Right lobe of liver (tissue), 6 donors: Measurements from ENCODE around the gene RTP5. TPM values are rescaled to one million over a fixed set of nuclear protein-coding genes. Genes with fewer than 3 reads are reported as not detected.

Experiments
- ATAC-seq, 4 donors: fragments of 200-7000 bp; cut with Tn5 transposase; one replicate each; pipeline ENCODE4 v1.9.1; 2020; ENCODE audit warnings: mild to moderate bottlenecking in 4 of 4, moderate library complexity in 4 of 4
- DNase-seq, 3 donors: peaks; one replicate each; pipeline ENCODE4 v3.0.0-alpha.2; 2020
- H3K27ac ChIP-seq, 3 donors: fragments of 200-600 bp; one replicate each; pipeline ENCODE4 v1.8.0; 2022
- H3K27me3 ChIP-seq, 2 donors: fragments of 200-600 bp; one replicate each; pipeline ENCODE4 v1.8.0; 2022
- H3K36me3 ChIP-seq, 4 donors: fragments of 200-600 bp; sonication (generic) in 1 of 4; one replicate each; pipeline versions ENCODE4 v1.5.1 to v1.8.0; 2017 to 2022; ENCODE audit warnings: control low read depth in 1 of 4
- H3K4me1 ChIP-seq, 4 donors: fragments of 200-600 bp; sonication (generic) in 1 of 4; one replicate each; pipeline versions ENCODE4 v1.5.1 to v1.8.0; 2017 to 2022; ENCODE audit warnings: control low read depth in 1 of 4
- H3K4me3 ChIP-seq, 3 donors: fragments of 200-600 bp; one replicate each; pipeline ENCODE4 v1.8.0; 2022
- H3K9me3 ChIP-seq, 4 donors: fragments of 200-600 bp; sonication (generic) in 1 of 4; one replicate each; pipeline versions ENCODE4 v1.5.1 to v1.8.0; 2017 to 2022; ENCODE audit warnings: control low read depth in 1 of 4
- CTCF ChIP-seq, 4 donors: fragments of 200-600 bp in 3 of 4; fragments of 450-650 bp in 1 of 4; IDR thresholded peaks; one replicate each; pipeline versions ENCODE4 v1.5.1 to v1.8.0; 2016 to 2022; ENCODE audit warnings: antibody characterized with exemption in 4 of 4, mild to moderate bottlenecking in 2 of 4
- POLR2A ChIP-seq: fragments of 450-650 bp; IDR thresholded peaks from one replicate; pipeline ENCODE4 v1.6.1; 2017; ENCODE audit warnings: antibody characterized with exemption, mild to moderate bottlenecking
- WGBS: methylation state at CpG from one replicate; pipeline ENCODE4 v1.1.6; 2018; ENCODE audit warnings: low coverage, low lambda C conversion rate; ENCODE audit not compliant: insufficient coverage; ENCODE audit errors: missing lambda C conversion rate; 5-methylcytosine and 5-hydroxymethylcytosine counted together
- intact Hi-C, 2 donors: fragments of 100-400 bp; cut with DNase I; formaldehyde crosslinking; loops; one replicate each; pipeline versions ENCODE4 v1.11.2 to v1.14.1; 2022
- total RNA-seq, 6 experiments: library from RNA; depleted of rRNA in 2 of 6; stranded (reverse); fragments of >200 nt in 2 of 6; fragmentation: NEBNext Ultra II Directional in 3 of 6; extraction: Animal tissue kit (Norgen Biotek cat#: 25700) in 3 of 6; gene quantifications; one replicate each; pipeline versions ENCODE4 v1.1.0 to v1.2.4, GENCODE V29; 2016 to 2023
- donor health status: DM: no; HTN: yes; CAD: no.
- donor health status: DM: no; HTN: no; CAD: no.
- donor health status: DM: no; HTN: no; CAD: no.
- donor health status: DM: no; HTN: yes; CAD: no.
- donor health status: DM: no; HTN: yes; CAD: no.

The RTP5 gene
- total RNA-seq, 6 experiments from 2014 or later: not detected

DNA sequence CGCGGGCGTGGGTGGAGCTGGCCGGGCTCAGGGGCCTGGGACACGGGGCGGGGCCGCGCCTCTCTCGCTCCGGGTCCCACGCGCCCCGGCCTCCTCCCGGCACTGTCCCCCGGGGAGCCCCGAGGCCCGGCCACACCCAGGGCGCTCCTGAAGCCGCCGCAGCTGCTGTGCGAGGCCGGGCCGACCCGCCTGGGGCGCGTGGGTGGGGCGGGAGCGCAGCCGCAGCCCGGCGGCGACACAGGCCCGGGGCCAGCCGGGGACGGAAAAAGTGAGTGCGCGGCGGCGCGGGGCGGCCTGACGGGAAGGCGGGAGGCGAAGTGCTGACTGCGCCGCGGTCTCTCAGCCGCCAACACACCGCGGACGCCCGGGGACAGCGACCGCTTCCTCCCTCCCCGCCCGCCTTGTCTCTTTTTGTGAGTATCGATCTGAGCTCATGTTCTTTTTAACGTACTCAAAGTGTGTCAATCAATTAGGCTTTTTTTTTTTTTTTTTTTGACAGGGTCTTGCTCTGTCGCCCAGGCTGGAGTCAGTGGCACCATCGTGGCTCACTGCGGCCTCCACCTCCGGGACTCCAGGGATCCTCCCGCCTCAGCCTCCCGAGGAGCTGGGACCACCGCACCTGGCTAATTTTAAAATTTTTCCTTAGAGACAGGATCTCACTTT, 25.3 kb upstream of the RTP5 start:
- H3K27me3 ChIP-seq: no peaks in the 10 kb centered on the region
- peak overlapping the region in 1 of 3 donors; percentile 2 for H3K27ac ChIP-seq
- intact Hi-C loops: no loop called here
- peak overlapping the region in 2 of 3 donors; percentile 26 to 42 for H3K4me3 ChIP-seq
- DNase-seq (peak; percentile 73 to 83 (median 73)), ATAC-seq (peak; percentile 87 to 90 (median 89))
- peaks cover 0 to 6% (median 2%) of the 10 kb centered on the region in 4 donors for H3K4me1 ChIP-seq
- peak; percentile 40 for TF ChIP-seq POLR2A
- peak in 1 of 4 donors; percentile 25 for TF ChIP-seq CTCF (IDR thresholded peaks at IDR 0.05)
- no peaks in the 10 kb centered on the region for H3K9me3 ChIP-seq
- WGBS: 27% methylated on average over 5 of the region's 65 CpGs
- H3K36me3 ChIP-seq: no peaks in the 10 kb centered on the region

DNA sequence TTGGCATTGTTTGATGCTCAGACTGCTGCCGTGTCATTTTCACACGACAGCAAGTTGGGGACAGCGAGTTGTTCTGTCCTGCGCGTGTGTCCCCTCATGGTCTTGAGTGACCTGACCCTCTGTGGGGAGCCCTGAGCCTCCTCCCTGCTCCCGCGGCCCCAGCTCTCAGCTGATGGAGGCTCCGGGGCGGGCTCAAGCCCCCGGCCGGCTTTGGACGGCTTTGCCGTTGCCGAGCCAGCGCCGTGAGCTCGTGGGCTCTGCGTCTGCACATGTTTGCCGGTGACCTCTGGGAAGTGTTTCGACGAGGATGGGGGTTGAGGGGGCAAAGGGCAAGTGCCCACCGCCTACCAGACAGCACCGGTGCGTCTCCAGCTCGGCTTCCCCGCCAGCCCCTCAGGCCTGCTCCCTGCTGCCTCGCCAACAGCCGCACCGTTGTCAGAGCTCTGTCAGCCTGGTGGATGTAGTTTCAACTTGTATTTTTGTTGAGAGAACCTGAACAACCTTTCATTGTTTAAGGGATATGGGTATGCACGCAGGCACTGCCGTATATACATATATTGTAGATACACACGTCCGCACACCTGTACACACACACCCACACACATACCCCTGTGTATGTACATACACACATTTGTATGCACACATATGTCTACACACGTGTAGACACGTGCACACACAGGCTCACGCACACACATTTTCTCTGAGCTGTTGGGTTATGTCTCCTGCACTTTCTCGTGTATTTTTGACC, 24.5 kb upstream of the RTP5 start:
- Histone ChIP-seq H3K4me1 (peaks cover 0 to 6% (median 2%) of the 10 kb centered on the region in 4 donors), H3K27me3 (no peaks in the 10 kb centered on the region), H3K27ac (no peak overlapping the region), H3K4me3 (peak overlapping the region in 1 of 3 donors; percentile 42), H3K36me3 (no peaks in the 10 kb centered on the region), H3K9me3 (no peaks in the 10 kb centered on the region)
- intact Hi-C loops: no loop called here
- 78% methylated on average over 9 of the region's 37 CpGs for WGBS
- no peak for TF ChIP-seq POLR2A
- TF ChIP-seq CTCF (IDR thresholded peaks at IDR 0.05): no peak
- ATAC-seq (no peak), DNase-seq (no peak)

DNA sequence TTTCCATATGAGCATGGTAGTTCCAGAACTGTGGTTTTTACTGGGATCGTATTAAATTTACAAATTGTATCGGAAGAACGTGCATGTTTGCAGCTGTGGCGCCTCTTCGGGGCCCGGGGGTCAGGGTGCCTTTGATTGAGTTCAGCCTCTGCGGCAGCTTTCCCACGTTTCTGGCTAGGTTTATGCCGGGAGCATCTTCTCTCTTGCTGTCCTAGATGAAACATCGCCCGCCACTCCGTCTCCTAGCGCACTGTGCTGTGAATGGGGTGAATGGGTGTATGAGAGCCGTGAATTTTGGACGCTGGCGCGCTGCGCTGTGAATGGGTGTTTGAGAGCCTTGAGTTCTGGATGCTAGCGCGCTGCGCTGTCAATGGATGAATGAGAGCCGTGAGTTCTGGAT, 23.1 kb upstream of the RTP5 start:
- no peaks in the 10 kb centered on the region for H3K9me3 ChIP-seq
- 79% methylated on average over 18 of the region's 22 CpGs for WGBS
- DNase-seq (no peak), ATAC-seq (no peak)
- H3K27me3 ChIP-seq: no peaks in the 10 kb centered on the region
- TF ChIP-seq POLR2A: no peak
- no peak for TF ChIP-seq CTCF (IDR thresholded peaks at IDR 0.05)
- H3K36me3 ChIP-seq: no peaks in the 10 kb centered on the region
- H3K4me1 ChIP-seq: peaks cover 0 to 6% (median 2%) of the 10 kb centered on the region in 4 donors
- no peak overlapping the region for H3K4me3 ChIP-seq
- no peak overlapping the region for H3K27ac ChIP-seq
- intact Hi-C loops: no loop called here

DNA sequence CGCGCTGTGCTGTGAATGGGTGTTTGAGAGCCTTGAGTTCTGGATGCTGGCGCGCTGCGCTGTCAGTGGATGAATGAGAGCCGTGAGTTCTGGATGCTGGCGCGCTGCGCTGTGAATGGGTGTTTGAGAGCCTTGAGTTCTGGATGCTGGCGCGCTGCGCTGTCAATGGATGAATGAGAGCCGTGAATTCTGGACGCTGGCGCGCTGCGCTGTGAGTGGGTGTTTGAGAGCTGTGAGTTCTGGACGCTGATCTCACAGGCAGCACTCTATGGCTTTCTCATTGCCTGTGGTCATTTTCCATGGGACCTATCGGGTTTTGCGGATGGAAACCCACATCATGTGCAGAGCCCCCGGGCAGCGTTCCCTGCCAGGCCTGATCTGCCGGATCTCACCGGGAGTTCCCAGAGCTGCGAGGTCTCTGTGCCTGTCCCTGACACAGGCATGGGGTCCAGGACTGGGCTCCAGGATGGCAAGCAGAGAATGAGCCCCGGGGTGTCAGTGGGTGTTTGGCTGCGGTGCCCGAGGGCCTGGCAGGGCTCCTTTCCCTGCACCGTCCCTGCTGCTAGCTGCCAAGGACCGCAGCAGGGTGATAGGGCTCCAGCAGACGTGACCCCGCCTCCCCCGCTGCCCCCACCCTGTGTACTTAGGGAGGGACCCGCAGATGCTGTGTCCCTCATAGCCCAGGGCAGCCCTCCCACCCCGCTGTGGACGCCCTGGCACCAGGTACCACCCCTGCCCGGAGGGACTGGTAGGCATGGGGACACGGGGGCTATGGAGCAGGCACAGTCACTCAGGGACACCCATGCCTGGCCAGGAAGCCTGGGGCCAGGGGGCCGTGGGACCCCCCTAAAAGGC, 20.5 kb upstream of the RTP5 start:
- Histone ChIP-seq H3K4me3 (no peak overlapping the region), H3K9me3 (no peaks in the 10 kb centered on the region), H3K4me1 (peaks cover 0 to 6% (median 2%) of the 10 kb centered on the region in 4 donors), H3K36me3 (no peaks in the 10 kb centered on the region), H3K27ac (no peak overlapping the region), H3K27me3 (no peaks in the 10 kb centered on the region)
- ATAC-seq (no peak), DNase-seq (no peak)
- intact Hi-C loops: no loop called here
- 96% methylated on average over 18 of the region's 39 CpGs for WGBS
- TF ChIP-seq POLR2A (no peak), CTCF (IDR thresholded peaks at IDR 0.05) (no peak)
